ENCODE results near the gene NEDD8.

The NEDD8 gene

GRCh38 chr14:24212924-24213865 is 19.0 kb downstream of the NEDD8 start, which contains the start of gene CHMP4A (continued):
- TF ChIP-seq ZBTB48 (tag by site-specific recombination; IDR thresholded peaks at IDR 0.05) (peak; percentile 39; the same call in 1 of the 2 replicates), ZNF561 (tag by site-specific recombination; IDR thresholded peaks at IDR 0.05; ENCODE audit: borderline replicate concordance) (0 out of 2 replicates have a peak, but pooled peaks have one; percentile 87), ZIC2 (tag by site-specific recombination; IDR thresholded peaks at IDR 0.05) (peak; percentile 23; the same call in 1 of the 2 replicates), GLI2 (tag by site-specific recombination; IDR thresholded peaks at IDR 0.05; ENCODE audit: borderline replicate concordance, low read depth) (no peak), REPIN1 (tag by site-specific recombination; IDR thresholded peaks at IDR 0.05; ENCODE audit: low read depth) (0 out of 2 replicates have a peak, but pooled peaks have one; percentile 82), WT1 (tag by site-specific recombination; IDR thresholded peaks at IDR 0.05) (peak; percentile 60; the same call in 1 of the 2 replicates), ZNF600 (tag by site-specific recombination; IDR thresholded peaks at IDR 0.05) (peak; percentile 84), ZFP69B (tag by site-specific recombination; IDR thresholded peaks at IDR 0.05) (peak; percentile 58; the same call in 1 of the 2 replicates), ZNF423 (tag by site-specific recombination; IDR thresholded peaks at IDR 0.05) (peak; percentile 75; the same call in 1 of the 2 replicates), ZBTB17 (tag by site-specific recombination; IDR thresholded peaks at IDR 0.05) (peak; percentile 97), ZNF843 (tag by site-specific recombination; IDR thresholded peaks at IDR 0.05) (peak; percentile 55; the same call in 1 of the 2 replicates), KLF8 (tag by site-specific recombination; IDR thresholded peaks at IDR 0.05) (peak; percentile 90), GFI1B (tag by site-specific recombination; IDR thresholded peaks at IDR 0.05) (no peak), YY2 (tag by site-specific recombination; IDR thresholded peaks at IDR 0.05) (peak; percentile 38; the same call in 1 of the 2 replicates), KLF9 (tag by site-specific recombination; IDR thresholded peaks at IDR 0.05; ENCODE audit: low read depth) (peak; percentile 66; the same call in 1 of the 2 replicates), ZNF768 (tag by site-specific recombination; IDR thresholded peaks at IDR 0.05) (no peak), ZBTB10 (tag by site-specific recombination; IDR thresholded peaks at IDR 0.05) (peak; percentile 62), ATF2 (tag by site-specific recombination; IDR thresholded peaks at IDR 0.05; ENCODE audit: low read depth) (no peak; the same call in 1 of the 2 replicates), ZNF335 (tag by site-specific recombination; conservative IDR thresholded peaks at IDR 0.05) (peak; percentile 64), MZF1 (tag by site-specific recombination; IDR thresholded peaks at IDR 0.05; ENCODE audit: borderline replicate concordance) (no peak), ZBTB20 (tag by site-specific recombination; IDR thresholded peaks at IDR 0.05) (peak; percentile 88; the same call in 1 of the 2 replicates), TRIM28 (IDR thresholded peaks at IDR 0.05; ENCODE audit: borderline replicate concordance, low read length) (0 out of 2 replicates have a peak, but pooled peaks have one; percentile 49), ZBTB8A (tag by site-specific recombination; IDR thresholded peaks at IDR 0.05) (peak; percentile 88)
- TF ChIP-seq, protein P1, sequence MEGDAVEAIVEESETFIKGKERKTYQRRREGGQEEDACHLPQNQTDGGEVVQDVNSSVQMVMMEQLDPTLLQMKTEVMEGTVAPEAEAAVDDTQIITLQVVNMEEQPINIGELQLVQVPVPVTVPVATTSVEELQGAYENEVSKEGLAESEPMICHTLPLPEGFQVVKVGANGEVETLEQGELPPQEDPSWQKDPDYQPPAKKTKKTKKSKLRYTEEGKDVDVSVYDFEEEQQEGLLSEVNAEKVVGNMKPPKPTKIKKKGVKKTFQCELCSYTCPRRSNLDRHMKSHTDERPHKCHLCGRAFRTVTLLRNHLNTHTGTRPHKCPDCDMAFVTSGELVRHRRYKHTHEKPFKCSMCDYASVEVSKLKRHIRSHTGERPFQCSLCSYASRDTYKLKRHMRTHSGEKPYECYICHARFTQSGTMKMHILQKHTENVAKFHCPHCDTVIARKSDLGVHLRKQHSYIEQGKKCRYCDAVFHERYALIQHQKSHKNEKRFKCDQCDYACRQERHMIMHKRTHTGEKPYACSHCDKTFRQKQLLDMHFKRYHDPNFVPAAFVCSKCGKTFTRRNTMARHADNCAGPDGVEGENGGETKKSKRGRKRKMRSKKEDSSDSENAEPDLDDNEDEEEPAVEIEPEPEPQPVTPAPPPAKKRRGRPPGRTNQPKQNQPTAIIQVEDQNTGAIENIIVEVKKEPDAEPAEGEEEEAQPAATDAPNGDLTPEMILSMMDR (tag by site-specific recombination; IDR thresholded peaks at IDR 0.05): peak; percentile 76
- TF ChIP-seq, protein P2, sequence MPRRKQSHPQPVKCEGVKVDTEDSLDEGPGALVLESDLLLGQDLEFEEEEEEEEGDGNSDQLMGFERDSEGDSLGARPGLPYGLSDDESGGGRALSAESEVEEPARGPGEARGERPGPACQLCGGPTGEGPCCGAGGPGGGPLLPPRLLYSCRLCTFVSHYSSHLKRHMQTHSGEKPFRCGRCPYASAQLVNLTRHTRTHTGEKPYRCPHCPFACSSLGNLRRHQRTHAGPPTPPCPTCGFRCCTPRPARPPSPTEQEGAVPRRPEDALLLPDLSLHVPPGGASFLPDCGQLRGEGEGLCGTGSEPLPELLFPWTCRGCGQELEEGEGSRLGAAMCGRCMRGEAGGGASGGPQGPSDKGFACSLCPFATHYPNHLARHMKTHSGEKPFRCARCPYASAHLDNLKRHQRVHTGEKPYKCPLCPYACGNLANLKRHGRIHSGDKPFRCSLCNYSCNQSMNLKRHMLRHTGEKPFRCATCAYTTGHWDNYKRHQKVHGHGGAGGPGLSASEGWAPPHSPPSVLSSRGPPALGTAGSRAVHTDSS (tag by site-specific recombination; IDR thresholded peaks at IDR 0.05): no peak
- TF ChIP-seq, protein P3, sequence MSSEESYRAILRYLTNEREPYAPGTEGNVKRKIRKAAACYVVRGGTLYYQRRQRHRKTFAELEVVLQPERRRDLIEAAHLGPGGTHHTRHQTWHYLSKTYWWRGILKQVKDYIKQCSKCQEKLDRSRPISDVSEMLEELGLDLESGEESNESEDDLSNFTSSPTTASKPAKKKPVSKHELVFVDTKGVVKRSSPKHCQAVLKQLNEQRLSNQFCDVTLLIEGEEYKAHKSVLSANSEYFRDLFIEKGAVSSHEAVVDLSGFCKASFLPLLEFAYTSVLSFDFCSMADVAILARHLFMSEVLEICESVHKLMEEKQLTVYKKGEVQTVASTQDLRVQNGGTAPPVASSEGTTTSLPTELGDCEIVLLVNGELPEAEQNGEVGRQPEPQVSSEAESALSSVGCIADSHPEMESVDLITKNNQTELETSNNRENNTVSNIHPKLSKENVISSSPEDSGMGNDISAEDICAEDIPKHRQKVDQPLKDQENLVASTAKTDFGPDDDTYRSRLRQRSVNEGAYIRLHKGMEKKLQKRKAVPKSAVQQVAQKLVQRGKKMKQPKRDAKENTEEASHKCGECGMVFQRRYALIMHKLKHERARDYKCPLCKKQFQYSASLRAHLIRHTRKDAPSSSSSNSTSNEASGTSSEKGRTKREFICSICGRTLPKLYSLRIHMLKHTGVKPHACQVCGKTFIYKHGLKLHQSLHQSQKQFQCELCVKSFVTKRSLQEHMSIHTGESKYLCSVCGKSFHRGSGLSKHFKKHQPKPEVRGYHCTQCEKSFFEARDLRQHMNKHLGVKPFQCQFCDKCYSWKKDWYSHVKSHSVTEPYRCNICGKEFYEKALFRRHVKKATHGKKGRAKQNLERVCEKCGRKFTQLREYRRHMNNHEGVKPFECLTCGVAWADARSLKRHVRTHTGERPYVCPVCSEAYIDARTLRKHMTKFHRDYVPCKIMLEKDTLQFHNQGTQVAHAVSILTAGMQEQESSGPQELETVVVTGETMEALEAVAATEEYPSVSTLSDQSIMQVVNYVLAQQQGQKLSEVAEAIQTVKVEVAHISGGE (tag by site-specific recombination; conservative IDR thresholded peaks at IDR 0.05; ENCODE audit: low read depth): peak; percentile 59
- TF ChIP-seq, protein P4, sequence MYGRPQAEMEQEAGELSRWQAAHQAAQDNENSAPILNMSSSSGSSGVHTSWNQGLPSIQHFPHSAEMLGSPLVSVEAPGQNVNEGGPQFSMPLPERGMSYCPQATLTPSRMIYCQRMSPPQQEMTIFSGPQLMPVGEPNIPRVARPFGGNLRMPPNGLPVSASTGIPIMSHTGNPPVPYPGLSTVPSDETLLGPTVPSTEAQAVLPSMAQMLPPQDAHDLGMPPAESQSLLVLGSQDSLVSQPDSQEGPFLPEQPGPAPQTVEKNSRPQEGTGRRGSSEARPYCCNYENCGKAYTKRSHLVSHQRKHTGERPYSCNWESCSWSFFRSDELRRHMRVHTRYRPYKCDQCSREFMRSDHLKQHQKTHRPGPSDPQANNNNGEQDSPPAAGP (tag by site-specific recombination; IDR thresholded peaks at IDR 0.05): peak; percentile 94

All from HEK293 (cell line).